ENCODE measurements around the gene SERPINB5. TPM values are rescaled to one million over a fixed set of nuclear protein-coding genes. Genes with fewer than 3 reads are reported as not detected.

Gene SERPINB5
- total RNA-seq, 5 donors from 2014 or later (not counting 1 experiment from before 2014, with no cell fraction given) = not detected

DNA sequence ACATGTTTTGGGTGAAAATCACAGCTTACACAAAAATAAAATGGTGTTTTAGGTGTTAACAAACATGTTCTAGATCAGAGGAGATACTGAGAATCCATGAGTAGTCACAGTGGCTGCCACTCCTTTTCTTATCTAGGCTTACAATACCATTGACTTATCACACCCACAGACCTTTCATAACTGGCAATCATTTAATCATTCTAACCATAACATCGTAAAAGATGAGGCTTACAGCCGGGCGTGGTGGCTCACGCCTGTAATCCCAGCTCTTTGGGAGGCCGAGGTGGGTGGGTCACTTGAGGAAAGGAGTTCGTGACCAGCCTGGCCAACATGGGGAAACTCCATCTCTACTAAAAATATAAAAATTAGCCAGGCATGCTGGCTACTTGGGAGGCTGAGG lies 18.8 kb upstream of the SERPINB5 start:
- WGBS (ENCODE audit: insufficient coverage) = no CpG with 5 or more reads among the region's 6 CpGs
- CTCF ChIA-PET = no interaction called here
- peaks cover 3 to 5% of the 10 kb centered on the region in 2 donors for H3K27me3 Mint-ChIP-seq

DNA sequence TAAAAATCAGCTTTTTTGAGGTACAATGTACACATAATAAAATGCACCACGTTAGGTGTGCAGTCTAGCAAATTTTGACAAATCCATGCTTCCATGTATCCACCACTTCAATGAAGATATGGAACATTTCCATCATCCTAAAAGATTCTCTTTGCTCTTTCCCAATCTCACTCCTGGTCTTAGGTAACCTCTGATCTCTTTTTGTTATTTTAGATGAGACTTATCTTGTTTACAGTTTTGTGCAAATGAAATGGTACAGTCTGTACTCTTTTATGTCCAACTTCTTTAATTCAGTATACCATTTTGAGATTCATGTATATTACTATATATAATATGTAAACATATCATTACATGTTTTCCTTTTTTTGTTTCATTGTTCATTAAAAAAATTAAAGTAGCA lies 16.3 kb upstream of the SERPINB5 start:
- no CpG with 5 or more reads among the region's 1 CpG for WGBS (ENCODE audit: insufficient coverage)
- H3K4me1 Mint-ChIP-seq = no peaks in the 10 kb centered on the region
- no peaks in the 10 kb centered on the region for H3K9me3 Mint-ChIP-seq
- no peak overlapping the region for H3K4me3 ChIP-seq (ENCODE audit: control insufficient read depth in 1 of 2, extremely low read depth in 1 of 2, low read length in 1 of 2)
- DNase-seq (no peak), ATAC-seq (replicated peaks in 1 of 4) (no peak)
- peaks cover 0 to 18% of the 10 kb centered on the region in 2 experiments for H3K27me3 ChIP-seq (replicated peaks in 1 of 2; ENCODE audit: control insufficient read depth in 2 of 2, extremely low read depth in 1 of 2, insufficient read depth in 2 of 2, low read length in 1 of 2)
- CTCF ChIA-PET = no interaction called here
- no peak overlapping the region for H3K27ac Mint-ChIP-seq
- no peak overlapping the region for H3K27ac ChIP-seq (ENCODE audit: low read length)
- no peaks in the 10 kb centered on the region for H3K4me1 ChIP-seq (ENCODE audit: control insufficient read depth in 1 of 2, extremely low read depth in 1 of 2, insufficient read depth in 2 of 2, low read length in 2 of 2)
- peaks cover 16 to 18% of the 10 kb centered on the region in 2 donors for H3K27me3 Mint-ChIP-seq
- no peaks in the 10 kb centered on the region for H3K9me3 ChIP-seq
- POLR2A ChIA-PET = no interaction called here
- no peak overlapping the region for H3K4me3 Mint-ChIP-seq
- H3K36me3 ChIP-seq (ENCODE audit: control insufficient read depth in 2 of 2, extremely low read depth in 1 of 2, insufficient read depth in 1 of 2, low read length in 1 of 2) = no peaks in the 10 kb centered on the region
- H3K36me3 Mint-ChIP-seq = no peaks in the 10 kb centered on the region

More for the DNA sequence above, 18.8 kb upstream of the SERPINB5 start:
- no peaks in the 10 kb centered on the region for H3K4me1 ChIP-seq (ENCODE audit: control insufficient read depth in 1 of 2, extremely low read depth in 1 of 2, insufficient read depth in 2 of 2, low read length in 2 of 2)
- no peak overlapping the region for H3K27ac ChIP-seq (ENCODE audit: low read length)
- H3K9me3 ChIP-seq = no peaks in the 10 kb centered on the region
- no peak overlapping the region for H3K4me3 ChIP-seq (ENCODE audit: control insufficient read depth in 1 of 2, extremely low read depth in 1 of 2, low read length in 1 of 2)
- Mint-ChIP-seq H3K9me3 (no peaks in the 10 kb centered on the region), H3K4me1 (no peaks in the 10 kb centered on the region), H3K36me3 (no peaks in the 10 kb centered on the region), H3K27ac (no peak overlapping the region), H3K4me3 (no peak overlapping the region)
- no peaks in the 10 kb centered on the region for H3K36me3 ChIP-seq (ENCODE audit: control insufficient read depth in 2 of 2, extremely low read depth in 1 of 2, insufficient read depth in 1 of 2, low read length in 1 of 2)
- POLR2A ChIA-PET = no interaction called here
- H3K27me3 ChIP-seq (replicated peaks in 1 of 2; ENCODE audit: control insufficient read depth in 2 of 2, extremely low read depth in 1 of 2, insufficient read depth in 2 of 2, low read length in 1 of 2) = peaks cover 0 to 12% of the 10 kb centered on the region in 2 experiments
- no peak for DNase-seq
- no peak for ATAC-seq (replicated peaks in 1 of 4)

DNA sequence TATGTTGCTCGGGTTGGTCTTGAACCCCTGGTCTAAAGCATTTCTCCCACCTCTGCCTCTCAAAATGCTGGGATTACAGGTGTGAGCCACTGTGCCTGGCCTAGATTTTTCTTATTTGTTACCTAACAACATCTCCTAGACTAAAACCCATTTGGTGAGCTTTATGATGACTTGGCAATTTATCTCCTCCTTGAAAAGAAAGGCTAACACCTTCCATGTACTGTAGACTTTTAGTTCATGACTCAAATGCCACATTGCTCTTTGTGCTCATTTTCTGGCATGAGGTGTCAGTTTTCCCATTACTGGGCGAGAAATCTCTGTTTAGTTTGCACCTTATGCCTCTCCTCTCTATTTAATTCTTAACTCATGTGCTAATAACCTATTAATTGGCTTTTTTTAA lies 12.3 kb upstream of the SERPINB5 start:
- H3K9me3 Mint-ChIP-seq = no peaks in the 10 kb centered on the region
- no peaks in the 10 kb centered on the region for H3K4me1 ChIP-seq (ENCODE audit: control insufficient read depth in 1 of 2, extremely low read depth in 1 of 2, insufficient read depth in 2 of 2, low read length in 2 of 2)
- H3K9me3 ChIP-seq = no peaks in the 10 kb centered on the region
- CTCF ChIA-PET = no interaction called here
- WGBS (ENCODE audit: insufficient coverage) = no CpG with 5 or more reads among the region's 2 CpGs
- peaks cover 15 to 16% of the 10 kb centered on the region in 2 donors for H3K27me3 Mint-ChIP-seq
- DNase-seq (no peak), ATAC-seq (replicated peaks in 1 of 4) (no peak)
- H3K4me3 ChIP-seq (ENCODE audit: control insufficient read depth in 1 of 2, extremely low read depth in 1 of 2, low read length in 1 of 2) = no peak overlapping the region
- H3K4me3 Mint-ChIP-seq = no peak overlapping the region
- no peak overlapping the region for H3K27ac ChIP-seq (ENCODE audit: low read length)
- POLR2A ChIA-PET = no interaction called here
- no peak overlapping the region for H3K27ac Mint-ChIP-seq
- H3K4me1 Mint-ChIP-seq = no peaks in the 10 kb centered on the region
- H3K27me3 ChIP-seq (replicated peaks in 1 of 2; ENCODE audit: control insufficient read depth in 2 of 2, extremely low read depth in 1 of 2, insufficient read depth in 2 of 2, low read length in 1 of 2) = peaks cover 0 to 12% of the 10 kb centered on the region in 2 experiments
- H3K36me3 ChIP-seq (ENCODE audit: control insufficient read depth in 2 of 2, extremely low read depth in 1 of 2, insufficient read depth in 1 of 2, low read length in 1 of 2) = no peaks in the 10 kb centered on the region
- no peaks in the 10 kb centered on the region for H3K36me3 Mint-ChIP-seq

- no CpG with 5 or more reads among the region's 2 CpGs for WGBS (ENCODE audit: insufficient coverage)
- Histone ChIP-seq H3K4me3 (ENCODE audit: control insufficient read depth in 1 of 2, extremely low read depth in 1 of 2, low read length in 1 of 2) (no peak overlapping the region), H3K27me3 (replicated peaks in 1 of 2; ENCODE audit: control insufficient read depth in 2 of 2, extremely low read depth in 1 of 2, insufficient read depth in 2 of 2, low read length in 1 of 2) (peaks cover 0 to 12% of the 10 kb centered on the region in 2 experiments), H3K4me1 (ENCODE audit: control insufficient read depth in 1 of 2, extremely low read depth in 1 of 2, insufficient read depth in 2 of 2, low read length in 2 of 2) (no peaks in the 10 kb centered on the region), H3K36me3 (ENCODE audit: control insufficient read depth in 2 of 2, extremely low read depth in 1 of 2, insufficient read depth in 1 of 2, low read length in 1 of 2) (no peaks in the 10 kb centered on the region), H3K9me3 (no peaks in the 10 kb centered on the region), H3K27ac (ENCODE audit: low read length) (no peak overlapping the region)
- DNase-seq (no peak), ATAC-seq (replicated peaks in 1 of 4) (no peak)
- H3K27ac Mint-ChIP-seq = no peak overlapping the region
- ChIA-PET CTCF (no interaction called here), POLR2A (no interaction called here)
- H3K27me3 Mint-ChIP-seq = peaks cover 15 to 16% of the 10 kb centered on the region in 2 donors
- no peaks in the 10 kb centered on the region for H3K4me1 Mint-ChIP-seq
- H3K9me3 Mint-ChIP-seq = no peaks in the 10 kb centered on the region
- H3K4me3 Mint-ChIP-seq = no peak overlapping the region
- H3K36me3 Mint-ChIP-seq = no peaks in the 10 kb centered on the region
Observed at GRCh38 chr18:63465059-63465458, 11.7 kb upstream of the SERPINB5 start.

- ATAC-seq (replicated peaks in 1 of 4) (no peak), DNase-seq (no peak)
- no peak overlapping the region for H3K27ac Mint-ChIP-seq
- no peaks in the 10 kb centered on the region for H3K4me1 Mint-ChIP-seq
- H3K9me3 Mint-ChIP-seq = no peaks in the 10 kb centered on the region
- Histone ChIP-seq H3K27ac (ENCODE audit: low read length) (no peak overlapping the region), H3K27me3 (replicated peaks in 1 of 2; ENCODE audit: control insufficient read depth in 2 of 2, extremely low read depth in 1 of 2, insufficient read depth in 2 of 2, low read length in 1 of 2) (peaks cover 0 to 8% of the 10 kb centered on the region in 2 experiments), H3K36me3 (ENCODE audit: control insufficient read depth in 2 of 2, extremely low read depth in 1 of 2, insufficient read depth in 1 of 2, low read length in 1 of 2) (no peaks in the 10 kb centered on the region), H3K4me1 (ENCODE audit: control insufficient read depth in 1 of 2, extremely low read depth in 1 of 2, insufficient read depth in 2 of 2, low read length in 2 of 2) (no peaks in the 10 kb centered on the region), H3K9me3 (no peaks in the 10 kb centered on the region), H3K4me3 (ENCODE audit: control insufficient read depth in 1 of 2, extremely low read depth in 1 of 2, low read length in 1 of 2) (no peak overlapping the region)
- H3K4me3 Mint-ChIP-seq = no peak overlapping the region
- no peaks in the 10 kb centered on the region for H3K36me3 Mint-ChIP-seq
- WGBS (ENCODE audit: insufficient coverage) = 80% methylated on average over 4 of the region's 4 CpGs
- POLR2A ChIA-PET = interaction anchor here in 1 of 2 donors (0.5 kb wide), 1 partner anchor 452 kb away, joined by 6 read pairs; no protein-coding TSS in a partner anchor
- CTCF ChIA-PET = no interaction called here
- peaks cover 16 to 18% of the 10 kb centered on the region in 2 donors for H3K27me3 Mint-ChIP-seq
Observed at GRCh38 chr18:63467699-63468098, 9.1 kb upstream of the SERPINB5 start.

DNA sequence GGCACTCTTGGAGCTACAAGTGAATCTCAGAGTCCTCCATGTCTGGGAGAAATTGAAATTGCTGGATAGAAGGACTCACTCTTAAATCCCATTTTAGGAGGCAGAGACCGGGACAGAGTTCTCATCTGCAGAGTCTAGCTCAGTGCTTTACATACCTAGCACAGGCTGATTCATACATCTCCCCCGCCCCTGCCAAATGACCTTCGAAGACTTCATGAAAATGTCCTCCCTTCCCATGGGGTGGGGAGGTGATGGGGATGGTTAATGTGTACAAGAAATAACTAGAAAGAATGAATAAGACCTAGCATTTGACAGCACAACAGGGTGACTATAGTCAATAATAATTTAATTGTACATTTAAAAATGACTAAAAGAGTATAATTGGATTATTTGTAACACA lies 8.2 kb upstream of the SERPINB5 start:
- Mint-ChIP-seq H3K36me3 (no peaks in the 10 kb centered on the region), H3K27me3 (peaks cover 11 to 14% of the 10 kb centered on the region in 2 donors), H3K4me3 (no peak overlapping the region), H3K27ac (no peak overlapping the region), H3K9me3 (no peaks in the 10 kb centered on the region), H3K4me1 (no peaks in the 10 kb centered on the region)
- Histone ChIP-seq H3K27ac (ENCODE audit: low read length) (no peak overlapping the region), H3K4me3 (ENCODE audit: control insufficient read depth in 1 of 2, extremely low read depth in 1 of 2, low read length in 1 of 2) (no peak overlapping the region), H3K9me3 (no peaks in the 10 kb centered on the region), H3K36me3 (ENCODE audit: control insufficient read depth in 2 of 2, extremely low read depth in 1 of 2, insufficient read depth in 1 of 2, low read length in 1 of 2) (no peaks in the 10 kb centered on the region), H3K27me3 (replicated peaks in 1 of 2; ENCODE audit: control insufficient read depth in 2 of 2, extremely low read depth in 1 of 2, insufficient read depth in 2 of 2, low read length in 1 of 2) (peaks cover 0 to 6% of the 10 kb centered on the region in 2 experiments), H3K4me1 (ENCODE audit: control insufficient read depth in 1 of 2, extremely low read depth in 1 of 2, insufficient read depth in 2 of 2, low read length in 2 of 2) (no peaks in the 10 kb centered on the region)
- DNase-seq (no peak), ATAC-seq (replicated peaks in 1 of 4) (no peak)
- ChIA-PET CTCF (no interaction called here), POLR2A (no interaction called here)
- no CpG with 5 or more reads among the region's 3 CpGs for WGBS (ENCODE audit: insufficient coverage)

DNA sequence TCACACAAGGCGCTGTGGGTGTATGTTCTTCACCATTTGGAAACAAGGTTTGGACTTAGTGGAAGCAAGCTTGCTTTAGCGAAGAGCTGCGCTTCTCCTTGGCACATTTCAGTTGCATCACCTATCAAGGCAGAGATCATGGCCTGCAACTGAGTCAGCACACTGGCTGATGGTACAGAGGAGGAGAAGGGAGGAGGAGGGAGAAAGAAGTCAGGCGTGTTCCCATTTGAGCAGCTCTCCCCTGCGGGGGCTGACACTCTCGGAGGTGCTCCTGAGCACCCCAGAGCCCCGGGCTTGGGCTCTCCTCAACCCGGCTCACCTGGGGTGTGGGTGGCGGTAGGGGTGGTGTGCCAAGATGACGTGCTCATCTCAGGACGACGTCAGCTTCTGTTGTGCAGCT lies 6.0 kb upstream of the SERPINB5 start:
- H3K4me1 Mint-ChIP-seq = no peaks in the 10 kb centered on the region
- H3K27me3 Mint-ChIP-seq = peaks cover 5 to 7% of the 10 kb centered on the region in 2 donors
- DNase-seq (no peak), ATAC-seq (replicated peaks in 1 of 4) (no peak)
- H3K36me3 Mint-ChIP-seq = no peaks in the 10 kb centered on the region
- H3K27me3 ChIP-seq (replicated peaks in 1 of 2; ENCODE audit: control insufficient read depth in 2 of 2, extremely low read depth in 1 of 2, insufficient read depth in 2 of 2, low read length in 1 of 2) = peaks cover 0 to under 1% of the 10 kb centered on the region in 2 experiments
- ChIA-PET CTCF (no interaction called here), POLR2A (no interaction called here)
- H3K4me3 Mint-ChIP-seq = no peak overlapping the region
- H3K9me3 ChIP-seq = no peaks in the 10 kb centered on the region
- no peak overlapping the region for H3K27ac Mint-ChIP-seq
- 93% methylated on average over 3 of the region's 12 CpGs for WGBS (ENCODE audit: insufficient coverage)
- no peaks in the 10 kb centered on the region for H3K9me3 Mint-ChIP-seq
- no peaks in the 10 kb centered on the region for H3K4me1 ChIP-seq (ENCODE audit: control insufficient read depth in 1 of 2, extremely low read depth in 1 of 2, insufficient read depth in 2 of 2, low read length in 2 of 2)
- H3K36me3 ChIP-seq (ENCODE audit: control insufficient read depth in 2 of 2, extremely low read depth in 1 of 2, insufficient read depth in 1 of 2, low read length in 1 of 2) = no peaks in the 10 kb centered on the region
- H3K4me3 ChIP-seq (ENCODE audit: control insufficient read depth in 1 of 2, extremely low read depth in 1 of 2, low read length in 1 of 2) = no peak overlapping the region
- H3K27ac ChIP-seq (ENCODE audit: low read length) = no peak overlapping the region

All from T-cell (primary cell).